NCI-H128 (cell line): ENCODE data around the gene GPER1.
"Not testable (repeated sequence)": the region's sequence is repeated elsewhere in the genome, so short reads cannot be mapped to it uniquely, and the experiment has no call there.

ENCODE experiments used
- DNase-seq: peaks from one replicate; lab custom pipeline; 2025; ENCODE audit not compliant: unreplicated experiment; lab: John Stamatoyannopoulos, UW

The GPER1 gene

GRCh38 chr7:1068013-1068412, 19.9 kb upstream of the GPER1 start:
- DNase-seq = no peak

- DNase-seq = no peak
Measured at GRCh38 chr7:1068619-1069018, 19.3 kb upstream of the GPER1 start.

- no peak for DNase-seq
Measured at GRCh38 chr7:1070544-1071011, 17.3 kb upstream of the GPER1 start.

GRCh38 chr7:1071731-1072254, 16.1 kb upstream of the GPER1 start:
- DNase-seq = no peak

GRCh38 chr7:1073142-1073977, 14.6 kb upstream of the GPER1 start:
- no peak for DNase-seq

- DNase-seq = not testable (repeated sequence)
Measured at GRCh38 chr7:1074018-1074417, 13.9 kb upstream of the GPER1 start.

GRCh38 chr7:1074593-1075431, 13.1 kb upstream of the GPER1 start:
- DNase-seq = no peak

GRCh38 chr7:1076184-1077072, 11.5 kb upstream of the GPER1 start:
- DNase-seq = no peak

GRCh38 chr7:1078519-1078918, 9.4 kb upstream of the GPER1 start:
- DNase-seq = no peak

- no peak for DNase-seq
Measured at GRCh38 chr7:1078985-1079384, 8.9 kb upstream of the GPER1 start.

GRCh38 chr7:1079546-1079945, 8.4 kb upstream of the GPER1 start:
- DNase-seq = no peak

GRCh38 chr7:1080252-1080920, 7.5 kb upstream of the GPER1 start:
- DNase-seq = no peak

- no peak for DNase-seq
Measured at GRCh38 chr7:1080921-1081255, 7.0 kb upstream of the GPER1 start.

GRCh38 chr7:1081336-1081735, 6.6 kb upstream of the GPER1 start:
- no peak for DNase-seq

- DNase-seq = no peak
Measured at GRCh38 chr7:1081931-1082401, 5.9 kb upstream of the GPER1 start.

GRCh38 chr7:1083729-1084657, 3.9 kb upstream of the GPER1 start:
- no peak for DNase-seq

GRCh38 chr7:1085266-1085665, 2.6 kb upstream of the GPER1 start:
- no peak for DNase-seq

GRCh38 chr7:1085910-1086421, 1.9 kb upstream of the GPER1 start:
- DNase-seq = no peak
